WERI-Rb-1 (cell line): Measurements from ENCODE around the gene JADE1.

Experiments used
- DNase-seq: peaks from one replicate; pipeline ENCODE4 v3.0.0-alpha.2; 2020
- H3K27ac ChIP-seq: fragments of 250-450 bp; sonication (Bioruptor Pico); 2 replicates; pipeline ENCODE4 v1.5.1; 2020; ENCODE audit warnings: mild to moderate bottlenecking, moderate library complexity
- H3K27me3 ChIP-seq: fragments of 250-450 bp; sonication (Bioruptor Pico); 2 replicates; pipeline ENCODE4 v1.5.1; 2021; ENCODE audit warnings: mild to moderate bottlenecking, low read depth, moderate library complexity; ENCODE audit not compliant: insufficient read depth, severe bottlenecking
- H3K36me3 ChIP-seq: fragments of 250-450 bp; sonication (Bioruptor Pico); 2 replicates; pipeline ENCODE4 v1.5.1; 2020; ENCODE audit warnings: mild to moderate bottlenecking, moderate library complexity
- H3K4me3 ChIP-seq: 2 replicates; pipeline ENCODE4 v1.5.1; 2011; ENCODE audit warnings: low read depth, mild to moderate bottlenecking, control low read depth, low read length
- H3K9me3 ChIP-seq: fragments of 250-450 bp; sonication (Bioruptor Pico); 2 replicates; pipeline ENCODE4 v1.5.1; 2021; ENCODE audit warnings: mild to moderate bottlenecking, moderate library complexity; ENCODE audit not compliant: severe bottlenecking
- TF ChIP-seq, protein P1 (sequence below): IDR thresholded peaks from 2 replicates; pipeline ENCODE4 v1.5.1; 2011; ENCODE audit warnings: low read depth, mild to moderate bottlenecking, control low read depth, inconsistent platforms, low read length

The JADE1 gene

DNA sequence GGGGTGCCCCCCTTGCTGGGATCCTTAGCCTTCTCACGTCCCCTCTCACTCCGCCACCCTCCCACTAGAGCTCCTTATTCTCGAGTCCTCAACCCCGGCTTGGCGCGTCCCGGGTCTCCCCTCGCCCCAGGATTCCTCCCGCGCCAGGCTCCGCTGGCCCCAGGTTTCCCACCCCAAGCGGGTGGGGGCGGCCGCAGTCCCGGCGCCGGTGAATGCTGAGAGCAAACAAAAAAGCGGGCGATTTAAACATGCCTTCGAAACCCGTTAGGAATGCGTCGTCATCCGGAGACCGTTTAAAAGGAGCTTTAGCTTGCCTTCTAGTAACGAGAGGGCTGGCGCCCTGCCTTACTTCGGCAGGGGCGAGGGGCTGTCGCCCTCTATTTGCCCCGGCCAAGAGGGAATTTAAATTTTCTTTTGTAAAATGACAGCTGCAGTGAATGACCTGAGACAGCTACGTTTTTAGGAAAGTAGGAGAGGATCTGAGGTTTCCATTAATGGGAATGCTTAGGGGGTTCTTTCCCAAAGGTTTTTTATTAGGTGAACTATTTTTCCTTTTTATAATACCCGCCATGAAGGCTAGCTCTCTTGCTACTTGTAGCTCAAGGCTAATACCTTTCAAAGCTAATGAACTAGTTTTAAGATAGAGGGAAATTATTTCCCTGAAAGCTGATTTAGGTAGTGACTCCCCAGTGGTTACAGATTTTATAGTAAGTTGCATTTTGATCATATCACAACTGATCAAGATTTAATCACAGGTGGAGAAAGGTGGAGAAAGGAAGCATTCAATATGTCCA is 3.1 kb downstream of the JADE1 start:
- H3K9me3 ChIP-seq: no peaks in the 10 kb centered on the region
- TF ChIP-seq, protein P1, sequence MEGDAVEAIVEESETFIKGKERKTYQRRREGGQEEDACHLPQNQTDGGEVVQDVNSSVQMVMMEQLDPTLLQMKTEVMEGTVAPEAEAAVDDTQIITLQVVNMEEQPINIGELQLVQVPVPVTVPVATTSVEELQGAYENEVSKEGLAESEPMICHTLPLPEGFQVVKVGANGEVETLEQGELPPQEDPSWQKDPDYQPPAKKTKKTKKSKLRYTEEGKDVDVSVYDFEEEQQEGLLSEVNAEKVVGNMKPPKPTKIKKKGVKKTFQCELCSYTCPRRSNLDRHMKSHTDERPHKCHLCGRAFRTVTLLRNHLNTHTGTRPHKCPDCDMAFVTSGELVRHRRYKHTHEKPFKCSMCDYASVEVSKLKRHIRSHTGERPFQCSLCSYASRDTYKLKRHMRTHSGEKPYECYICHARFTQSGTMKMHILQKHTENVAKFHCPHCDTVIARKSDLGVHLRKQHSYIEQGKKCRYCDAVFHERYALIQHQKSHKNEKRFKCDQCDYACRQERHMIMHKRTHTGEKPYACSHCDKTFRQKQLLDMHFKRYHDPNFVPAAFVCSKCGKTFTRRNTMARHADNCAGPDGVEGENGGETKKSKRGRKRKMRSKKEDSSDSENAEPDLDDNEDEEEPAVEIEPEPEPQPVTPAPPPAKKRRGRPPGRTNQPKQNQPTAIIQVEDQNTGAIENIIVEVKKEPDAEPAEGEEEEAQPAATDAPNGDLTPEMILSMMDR: no peak
- H3K4me3 ChIP-seq: peak overlapping the region; percentile 96
- H3K27me3 ChIP-seq: no peaks in the 10 kb centered on the region
- no peak for DNase-seq
- H3K36me3 ChIP-seq: peaks cover 12% of the 10 kb centered on the region
- peak overlapping the region; percentile 97 for H3K27ac ChIP-seq

DNA sequence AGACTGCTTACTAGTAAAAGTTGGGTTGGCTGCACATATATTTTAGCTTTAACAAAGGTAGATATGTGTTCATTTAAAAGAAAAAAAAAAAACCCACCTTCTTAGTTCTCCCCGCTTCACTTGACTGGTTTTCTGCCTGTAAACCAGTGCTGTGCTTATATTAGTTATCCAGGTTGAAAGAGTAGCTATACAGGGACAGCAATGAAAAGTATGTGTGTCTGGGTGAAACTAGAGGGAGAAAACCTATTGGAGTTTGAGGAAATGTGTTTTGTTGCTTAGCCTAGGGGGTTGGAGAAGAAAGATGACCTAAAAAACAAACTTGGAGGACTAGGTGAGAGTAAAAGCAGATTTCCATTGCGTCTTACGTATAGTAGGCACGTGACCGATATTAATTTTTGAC is 4.5 kb downstream of the JADE1 start:
- no peak for DNase-seq
- H3K27ac ChIP-seq: no peak overlapping the region
- H3K27me3 ChIP-seq: no peaks in the 10 kb centered on the region
- TF ChIP-seq, protein P1: no peak
- no peak overlapping the region for H3K4me3 ChIP-seq
- H3K9me3 ChIP-seq: no peaks in the 10 kb centered on the region
- H3K36me3 ChIP-seq: peaks cover 13% of the 10 kb centered on the region

DNA sequence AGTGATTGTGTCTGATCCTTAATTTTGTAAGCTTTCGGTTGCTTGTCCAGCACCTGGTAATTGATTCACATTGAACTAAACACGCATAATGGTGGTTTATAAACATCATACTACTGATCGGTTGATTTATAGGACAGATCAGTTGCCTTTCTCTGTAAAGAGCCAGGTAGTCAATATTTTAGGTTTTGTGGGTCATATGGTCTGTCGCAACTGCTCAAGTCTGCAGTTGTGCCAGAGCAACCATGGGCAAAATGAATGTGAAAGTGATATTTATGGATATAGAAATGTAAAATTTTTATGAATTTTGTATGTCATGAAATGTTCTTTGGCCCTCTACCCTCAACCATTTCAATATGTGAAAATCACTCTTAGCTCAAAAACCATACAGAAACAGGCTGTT is 8.9 kb downstream of the JADE1 start:
- no peaks in the 10 kb centered on the region for H3K9me3 ChIP-seq
- H3K27ac ChIP-seq: no peak overlapping the region
- TF ChIP-seq, protein P1: no peak
- no peak overlapping the region for H3K4me3 ChIP-seq
- H3K27me3 ChIP-seq: no peaks in the 10 kb centered on the region
- DNase-seq: no peak
- peaks cover 13% of the 10 kb centered on the region for H3K36me3 ChIP-seq

DNA sequence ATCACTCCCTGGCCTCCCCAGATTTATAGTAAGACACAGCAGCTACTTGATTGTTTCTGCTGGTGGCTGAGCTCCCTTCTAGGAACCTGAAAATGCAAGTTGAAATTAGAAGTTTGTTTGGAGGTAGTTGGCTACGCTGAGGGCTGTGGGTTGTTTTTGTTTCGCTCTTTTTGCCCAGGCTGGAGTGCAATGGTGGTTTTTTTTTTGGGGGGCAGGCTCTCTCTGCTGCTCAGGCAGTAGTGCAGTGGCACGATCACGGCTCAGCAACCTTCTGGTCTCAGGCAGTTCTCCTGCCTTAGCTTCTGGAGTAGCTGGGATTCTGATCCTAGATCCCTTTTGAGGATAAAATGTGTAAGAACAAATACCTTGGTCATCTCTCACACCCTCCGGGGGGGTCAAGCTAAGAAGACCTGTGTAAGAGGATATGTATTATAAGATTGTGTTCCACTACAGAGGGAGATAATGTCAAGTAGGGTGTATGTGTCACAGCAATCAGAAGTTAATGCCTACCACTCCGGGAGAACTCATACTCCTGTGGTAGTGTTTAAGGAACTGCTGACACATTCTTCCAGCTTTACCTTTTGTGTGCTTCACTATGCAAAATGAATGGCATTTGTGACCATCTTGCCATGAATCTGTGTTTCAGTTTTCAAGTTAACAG is 9.7 kb downstream of the JADE1 start:
- H3K4me3 ChIP-seq: no peak overlapping the region
- no peaks in the 10 kb centered on the region for H3K9me3 ChIP-seq
- TF ChIP-seq, protein P1: no peak
- H3K27ac ChIP-seq: no peak overlapping the region
- DNase-seq: peak; percentile 53
- H3K36me3 ChIP-seq: peaks cover 13% of the 10 kb centered on the region
- H3K27me3 ChIP-seq: no peaks in the 10 kb centered on the region

DNA sequence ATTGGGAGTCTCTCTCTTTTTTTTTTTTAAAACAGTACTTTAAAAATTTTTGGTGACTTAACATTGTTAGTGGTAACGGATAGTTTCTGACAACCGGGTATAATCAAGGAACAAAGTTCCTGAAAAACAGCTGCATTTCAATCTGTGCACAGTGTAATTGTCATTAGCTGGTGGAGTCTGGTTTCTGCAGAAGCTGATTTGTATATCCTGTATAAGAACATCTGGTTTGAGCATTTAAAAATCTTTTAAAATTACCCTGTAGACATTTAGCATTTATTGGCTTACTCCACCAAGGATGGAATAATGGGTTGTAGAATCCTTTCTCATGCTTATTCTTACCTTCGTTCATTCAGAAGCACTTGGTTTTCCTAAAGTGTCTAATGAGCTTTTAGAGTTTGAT is 11.2 kb downstream of the JADE1 start:
- Histone ChIP-seq H3K4me3 (no peak overlapping the region), H3K27ac (no peak overlapping the region), H3K27me3 (no peaks in the 10 kb centered on the region), H3K9me3 (no peaks in the 10 kb centered on the region), H3K36me3 (peaks cover 15% of the 10 kb centered on the region)
- DNase-seq: no peak
- TF ChIP-seq, protein P1: no peak
